Activated naive CD4-positive, alpha-beta T cell (primary cell): ENCODE results near the gene HHIP.
A peak's percentile ranks its signal among the peaks of the same experiment; 100 is the strongest.

Experiments
- DNase-seq, 4 experiments: peaks; one replicate each; lab custom pipeline; 2025; lab: John Stamatoyannopoulos, UW

The HHIP gene

DNA sequence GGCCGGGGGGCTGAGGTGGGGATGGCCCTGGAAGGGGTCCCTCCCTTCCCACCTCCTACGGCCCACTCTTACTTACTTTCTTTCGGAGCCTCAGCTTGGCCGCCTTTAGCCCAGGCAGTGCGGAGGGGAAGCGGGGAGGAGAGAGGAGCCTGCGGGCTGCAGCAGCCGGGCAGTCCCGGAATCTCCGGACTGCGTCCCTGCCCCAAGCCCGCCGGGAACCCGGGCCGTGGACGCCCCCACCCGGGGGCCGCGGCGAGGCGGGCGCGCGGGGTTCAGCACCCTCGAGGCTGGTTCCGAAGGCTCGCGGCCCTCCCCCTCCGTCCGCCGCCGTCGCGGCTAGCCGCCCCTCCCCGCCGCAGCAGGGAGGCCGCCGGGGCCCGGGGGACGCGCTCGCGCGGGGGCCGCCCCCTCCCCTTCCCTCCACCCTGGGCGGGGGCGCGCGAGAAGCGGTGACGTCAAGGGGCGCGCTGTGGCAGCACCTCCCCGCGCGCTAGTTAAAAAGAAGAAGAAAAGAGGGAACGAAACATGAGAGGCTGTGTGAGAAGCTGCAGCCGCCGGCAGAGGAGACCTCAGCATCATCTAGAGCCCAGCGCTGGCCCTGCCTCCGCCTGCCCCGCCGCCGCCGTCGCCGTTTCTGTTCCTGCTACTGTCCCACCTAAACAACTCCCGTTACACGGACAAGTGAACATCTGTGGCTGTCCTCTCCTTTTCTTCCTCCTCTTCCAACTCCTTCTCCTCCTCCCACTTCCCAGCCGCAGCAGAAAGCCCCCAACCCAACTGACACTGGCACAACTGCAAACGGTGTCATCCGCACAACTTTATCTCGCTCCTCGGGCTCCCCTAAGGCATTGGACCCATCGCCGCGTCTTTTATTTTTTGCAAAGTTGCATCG is at the start of gene HHIP:
Gene HHIP (plus strand): TSS at position 526 of the 892 bp plus-strand sequence. CDS start 520 bp downstream, outside the sequence.
- peak in 1 of 4 experiments; percentile 13 for DNase-seq

DNA sequence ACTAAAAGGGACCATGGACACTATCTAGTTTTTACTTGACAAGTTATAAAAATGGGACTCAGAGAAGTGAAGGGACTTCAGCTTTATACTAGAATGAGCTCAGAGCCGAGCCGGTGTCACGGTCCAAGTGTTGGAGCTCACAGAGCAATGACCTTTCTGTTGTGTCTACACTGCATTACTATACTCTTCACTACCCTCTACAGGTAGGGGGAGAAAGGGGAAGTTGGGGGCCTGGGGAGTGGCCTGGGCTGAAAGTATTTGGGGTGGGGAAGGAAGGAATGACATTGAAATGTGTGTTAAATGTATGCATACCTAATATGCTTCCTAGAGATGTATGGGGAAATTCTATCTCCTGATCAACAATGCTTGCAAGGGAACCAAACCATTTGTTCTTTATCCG is 48.8 kb upstream of the HHIP start:
- no peak for DNase-seq

DNA sequence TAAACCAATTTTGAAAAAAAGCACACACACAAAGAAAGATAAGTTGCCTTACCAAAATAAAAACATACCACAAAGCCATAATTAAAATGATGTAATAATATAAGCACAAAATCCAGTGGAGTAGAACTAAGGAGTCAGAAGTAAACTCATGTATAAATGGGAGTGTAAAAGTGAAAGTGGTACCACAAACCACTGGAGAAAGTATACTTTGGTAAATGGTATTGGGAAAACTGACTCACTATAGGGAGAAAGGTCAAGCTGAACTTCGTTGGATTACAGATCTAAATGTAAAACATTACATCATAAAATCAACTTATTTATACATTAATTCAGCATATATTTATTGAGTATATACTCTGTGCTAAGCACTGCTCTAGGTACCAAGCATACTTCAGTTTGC is 46.3 kb upstream of the HHIP start:
- no peak for DNase-seq

GRCh38 chr4:144611850-144612249 is 34.1 kb upstream of the HHIP start:
- no peak for DNase-seq

GRCh38 chr4:144614850-144615585 is 30.9 kb upstream of the HHIP start:
- DNase-seq = no peak

- DNase-seq = no peak
These were observed 24.3 kb upstream of the HHIP start for GRCh38 chr4:144621681-144622080.

DNA sequence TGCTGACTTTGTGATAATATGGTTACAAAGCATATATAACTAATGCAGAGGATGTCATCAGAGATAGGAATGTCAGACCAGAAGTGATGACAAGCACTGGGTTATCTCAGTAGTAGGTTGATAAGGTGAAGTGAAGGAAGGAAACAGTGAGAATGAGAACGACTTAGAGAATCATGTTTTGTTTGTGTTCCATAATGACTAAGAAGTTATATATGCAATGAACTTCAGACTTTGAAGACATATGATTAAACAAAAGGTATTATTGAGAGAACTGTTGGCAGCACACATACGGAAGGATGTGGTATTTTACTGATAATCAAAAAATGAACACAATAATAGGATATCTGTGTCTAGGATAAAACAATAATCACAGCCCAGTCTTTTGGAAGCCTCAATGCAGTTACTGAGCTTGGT is 18.3 kb upstream of the HHIP start:
- no peak for DNase-seq

GRCh38 chr4:144633215-144633614 is 12.7 kb upstream of the HHIP start:
- no peak for DNase-seq

GRCh38 chr4:144634978-144635747 is 10.8 kb upstream of the HHIP start:
- no peak for DNase-seq

GRCh38 chr4:144644368-144645101 is 1.4 kb upstream of the HHIP start:
- DNase-seq = no peak

DNA sequence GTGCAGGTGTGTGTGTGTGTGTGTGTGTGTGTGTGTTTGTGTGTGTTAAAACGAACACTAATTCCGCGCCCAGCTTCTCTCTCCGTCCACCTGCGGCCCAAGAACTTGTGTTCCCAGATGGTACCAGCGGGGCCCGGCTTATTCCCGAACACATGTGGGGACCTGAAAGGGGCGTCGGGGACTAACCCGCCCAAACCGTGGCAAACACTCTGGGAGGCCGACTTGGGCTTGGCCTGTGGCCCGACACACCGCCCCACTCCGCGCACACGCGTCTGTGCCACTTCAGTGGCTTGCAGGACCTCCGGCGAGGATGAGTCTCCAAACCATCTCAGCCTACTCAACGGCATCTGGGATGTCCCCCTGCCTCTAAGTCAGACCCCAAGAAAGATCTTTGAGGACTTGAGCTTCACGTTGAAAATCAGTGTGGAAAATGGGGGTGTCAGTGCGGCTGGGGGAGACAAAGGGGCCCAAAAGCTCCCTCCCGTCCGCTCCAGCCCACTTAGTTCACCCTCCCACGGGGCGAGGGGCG is 790 bp upstream of the HHIP start:
- no peak for DNase-seq

DNA sequence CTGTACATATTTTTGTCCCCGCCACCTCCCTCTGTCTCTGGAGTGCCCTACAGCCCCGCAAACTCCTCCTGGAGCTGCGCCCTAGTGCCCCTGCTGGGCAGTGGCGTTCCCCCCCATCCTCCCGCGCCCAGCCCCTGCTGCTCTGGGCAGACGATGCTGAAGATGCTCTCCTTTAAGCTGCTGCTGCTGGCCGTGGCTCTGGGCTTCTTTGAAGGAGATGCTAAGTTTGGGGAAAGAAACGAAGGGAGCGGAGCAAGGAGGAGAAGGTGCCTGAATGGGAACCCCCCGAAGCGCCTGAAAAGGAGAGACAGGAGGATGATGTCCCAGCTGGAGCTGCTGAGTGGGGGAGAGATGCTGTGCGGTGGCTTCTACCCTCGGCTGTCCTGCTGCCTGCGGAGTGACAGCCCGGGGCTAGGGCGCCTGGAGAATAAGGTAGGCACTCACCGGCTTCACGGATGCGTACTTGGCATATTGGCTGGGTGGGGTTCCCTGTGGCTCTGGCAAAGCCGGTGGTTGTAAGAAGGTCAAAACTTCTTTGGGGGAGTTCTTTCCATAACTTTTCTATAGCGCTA is 653 bp downstream of the HHIP start:
- no peak for DNase-seq

GRCh38 chr4:144647095-144647561 is 1.2 kb downstream of the HHIP start:
- DNase-seq = no peak

- no peak for DNase-seq
These were observed 1.6 kb downstream of the HHIP start for GRCh38 chr4:144647590-144647989.

GRCh38 chr4:144648042-144648441 is 2.1 kb downstream of the HHIP start:
- no peak for DNase-seq

DNA sequence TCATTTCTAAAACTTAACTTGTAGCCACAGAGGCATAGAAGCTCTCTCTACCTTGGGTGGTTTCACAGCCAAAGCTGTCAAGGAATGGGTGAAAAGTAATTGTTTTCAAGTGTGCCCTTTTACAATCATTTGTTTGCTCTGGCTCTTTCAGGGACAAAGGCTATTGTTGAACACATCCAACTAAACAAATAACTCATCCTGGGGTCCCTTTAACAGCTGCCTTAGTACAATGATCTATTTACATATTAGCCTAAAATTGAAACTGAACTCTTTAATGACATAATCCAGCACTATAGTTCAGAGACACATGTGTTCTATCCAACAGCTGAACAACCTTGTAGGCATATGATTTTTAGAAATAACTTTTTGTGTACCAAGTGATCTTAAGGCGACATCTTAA is 3.7 kb downstream of the HHIP start:
- no peak for DNase-seq

DNA sequence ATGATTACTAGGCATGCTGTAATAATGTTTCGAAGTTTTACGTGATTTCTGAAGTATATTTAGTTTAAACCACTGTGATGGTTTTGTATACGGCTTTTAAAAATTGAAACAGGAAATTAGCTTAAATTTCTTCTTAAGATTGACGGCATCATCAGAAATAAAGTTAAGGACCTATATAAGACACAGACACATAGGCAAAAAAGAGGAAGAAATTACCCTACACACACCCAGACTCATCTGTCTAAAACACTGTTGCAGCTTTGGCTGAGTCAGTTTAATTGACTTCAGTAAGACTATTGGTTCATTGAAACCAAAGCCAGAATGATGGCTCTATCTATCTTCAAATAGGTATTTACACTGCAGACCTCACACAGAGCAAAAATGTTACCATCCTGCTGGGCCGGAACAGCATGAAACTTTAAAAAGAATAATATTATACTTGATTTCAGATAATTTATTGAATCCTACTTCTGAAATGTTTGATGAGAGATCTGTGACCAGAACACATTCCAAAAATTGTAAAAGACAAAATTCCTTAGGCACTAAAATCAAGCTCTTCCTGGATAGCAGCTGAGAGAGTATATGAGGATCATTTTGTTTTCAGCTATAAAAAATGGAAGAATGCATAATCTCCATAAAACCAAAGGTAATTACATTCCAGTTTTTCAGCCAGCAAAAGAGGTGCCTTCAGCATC is 4.5 kb downstream of the HHIP start:
- DNase-seq = no peak

DNA sequence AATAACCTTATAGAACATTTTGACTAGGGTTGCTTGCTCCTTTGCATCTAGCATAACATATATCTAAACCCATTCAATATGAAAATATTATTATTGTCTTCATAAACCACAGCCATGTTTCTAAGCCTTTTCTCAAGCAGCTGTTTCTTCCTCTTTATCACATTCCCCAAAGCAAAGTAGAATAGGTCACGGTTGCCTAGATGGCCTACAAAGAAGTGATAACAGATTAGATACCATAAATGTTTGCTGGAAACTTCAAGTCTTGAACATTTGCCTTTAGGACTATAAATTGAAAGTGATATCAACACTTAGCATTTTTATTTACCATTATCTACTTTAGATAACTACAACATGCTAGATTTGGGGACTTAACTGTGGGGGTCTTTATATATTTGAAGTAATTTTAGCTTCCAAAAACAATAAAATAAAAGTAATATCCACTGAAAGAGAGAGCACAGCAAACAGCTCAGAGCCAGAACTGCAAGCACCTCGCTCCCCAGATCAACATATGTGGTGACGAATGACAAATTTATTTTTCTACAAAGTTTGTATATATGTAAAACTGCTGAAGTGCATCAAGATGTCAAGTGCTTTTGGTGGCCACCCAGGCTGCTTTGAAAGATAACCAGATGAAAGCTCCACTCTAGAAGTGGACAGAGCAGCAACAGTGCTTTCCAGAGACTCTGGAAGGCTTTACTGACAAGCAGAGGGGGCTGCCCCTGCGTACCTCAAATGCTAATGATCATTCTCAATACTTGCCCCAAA is 8.0 kb downstream of the HHIP start:
- DNase-seq = no peak

- DNase-seq = no peak
These were observed 9.5 kb downstream of the HHIP start for GRCh38 chr4:144655491-144655890.

DNA sequence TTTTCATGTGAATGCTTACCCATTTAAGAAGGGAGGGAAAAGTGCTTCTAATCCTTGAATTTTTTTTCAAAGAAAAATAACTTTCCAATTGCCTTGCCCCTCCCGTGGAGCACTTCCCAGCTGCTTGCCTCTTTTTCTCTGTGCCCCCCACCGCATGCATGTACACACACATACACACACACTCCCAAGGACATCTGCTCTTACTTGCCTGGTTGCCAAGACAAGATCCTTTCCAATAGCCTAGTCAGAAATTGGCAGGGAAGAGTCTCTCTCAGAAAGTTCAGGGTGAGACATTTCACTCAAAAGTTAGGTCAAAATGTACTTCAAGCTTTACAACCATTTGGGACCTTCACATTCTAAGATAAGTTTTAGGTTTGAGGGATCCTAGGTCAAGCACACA is 10.9 kb downstream of the HHIP start:
- DNase-seq = no peak
